Loucy (cell line): Measurements from ENCODE around the gene SLC6A2.

Experiments used
- H2AFZ ChIP-seq: fragments of 200-600 bp; sonication (generic); 2 replicates; pipeline ENCODE4 v1.6.0; 2016; ENCODE audit warnings: antibody characterized with exemption, mild to moderate bottlenecking, low read length, moderate library complexity
- H3F3A ChIP-seq: fragments of 200-600 bp; 2 replicates; pipeline ENCODE4 v1.6.0; 2016; ENCODE audit warnings: antibody characterized with exemption, low read depth, mild to moderate bottlenecking
- H3K27me3 ChIP-seq: fragments of 200-600 bp; sonication (generic); 2 replicates; pipeline ENCODE4 v1.6.1; 2014; ENCODE audit warnings: low read length, mild to moderate bottlenecking; ENCODE audit not compliant: insufficient read depth, poor library complexity, severe bottlenecking
- H3K36me3 ChIP-seq: fragments of 200-600 bp; sonication (generic); 2 replicates; pipeline ENCODE4 v1.6.1; 2016; ENCODE audit warnings: low read length; ENCODE audit not compliant: insufficient read depth
- H3K4me1 ChIP-seq: fragments of 200-600 bp; sonication (generic); 2 replicates; pipeline ENCODE4 v1.5.1; 2014; ENCODE audit warnings: low read length, mild to moderate bottlenecking; ENCODE audit not compliant: insufficient read depth, poor library complexity, severe bottlenecking
- H3K4me2 ChIP-seq: fragments of 200-600 bp; sonication (generic); 2 replicates; pipeline ENCODE4 v1.6.0; 2014; ENCODE audit warnings: antibody characterized with exemption, low read length, low read depth, mild to moderate bottlenecking; ENCODE audit not compliant: poor library complexity, severe bottlenecking
- H3K4me3 ChIP-seq: fragments of 200-600 bp; sonication (generic); 2 replicates; pipeline ENCODE4 v1.5.1; 2014; ENCODE audit warnings: low read length, mild to moderate bottlenecking, mixed read lengths; ENCODE audit not compliant: poor library complexity, severe bottlenecking
- H3K79me2 ChIP-seq: fragments of 200-600 bp; sonication (generic); 2 replicates; pipeline ENCODE4 v1.6.1; 2014; ENCODE audit warnings: low read length; ENCODE audit not compliant: insufficient read depth
- H3K9ac ChIP-seq: fragments of 200-600 bp; sonication (generic); 2 replicates; pipeline ENCODE4 v1.6.0; 2014; ENCODE audit warnings: mild to moderate bottlenecking, low read depth, low read length, moderate library complexity; ENCODE audit not compliant: poor library complexity, severe bottlenecking
- H3K9me2 ChIP-seq: fragments of 200-600 bp; sonication (generic); replicated peaks from 2 replicates; pipeline ENCODE4 v1.6.1; 2016; ENCODE audit warnings: low read depth, low read length, mixed read lengths
- H3K9me3 ChIP-seq: fragments of 200-600 bp; sonication (generic); 2 replicates; pipeline ENCODE4 v1.6.1; 2014; ENCODE audit warnings: mild to moderate bottlenecking, antibody characterized with exemption, low read length, low read depth; ENCODE audit not compliant: insufficient read depth
- H4K20me1 ChIP-seq: fragments of 200-600 bp; sonication (generic); 2 replicates; pipeline ENCODE4 v1.6.0; 2014; ENCODE audit warnings: antibody characterized with exemption, low read length, mild to moderate bottlenecking; ENCODE audit not compliant: insufficient read depth, poor library complexity, severe bottlenecking
- CTCF ChIP-seq: fragments of 200-600 bp; sonication (generic); conservative IDR thresholded peaks from 2 replicates; pipeline ENCODE4 v1.5.1; 2014; ENCODE audit warnings: mild to moderate bottlenecking, antibody characterized with exemption, low read length
- EZH2phosphoT487 ChIP-seq: fragments of 200-600 bp; IDR thresholded peaks from 2 replicates; pipeline ENCODE4 v1.6.1; 2018; ENCODE audit warnings: antibody characterized with exemption, mild to moderate bottlenecking, moderate library complexity, borderline replicate concordance

Gene SLC6A2

GRCh38 chr16:55651841-55652824 is 3.7 kb upstream of the SLC6A2 start:
- TF ChIP-seq CTCF = no peak
- TF ChIP-seq EZH2phosphoT487 = no peak
- Histone ChIP-seq H2AFZ (no peak overlapping the region), H3K4me3 (no peak overlapping the region), H3K9me3 (no peaks in the 10 kb centered on the region), H3K36me3 (no peaks in the 10 kb centered on the region), H4K20me1 (no peaks in the 10 kb centered on the region), H3K4me1 (no peaks in the 10 kb centered on the region), H3F3A (no peaks in the 10 kb centered on the region), H3K27me3 (no peaks in the 10 kb centered on the region), H3K79me2 (no peaks in the 10 kb centered on the region), H3K9me2 (no peaks in the 10 kb centered on the region), H3K9ac (no peak overlapping the region), H3K4me2 (no peak overlapping the region)

GRCh38 chr16:55653106-55653505 is 2.7 kb upstream of the SLC6A2 start:
- Histone ChIP-seq H3F3A (no peaks in the 10 kb centered on the region), H3K4me3 (no peak overlapping the region), H3K27me3 (no peaks in the 10 kb centered on the region), H3K4me1 (no peaks in the 10 kb centered on the region), H3K9me3 (no peaks in the 10 kb centered on the region), H3K36me3 (no peaks in the 10 kb centered on the region), H3K9me2 (no peaks in the 10 kb centered on the region), H3K79me2 (no peaks in the 10 kb centered on the region), H3K4me2 (no peak overlapping the region), H3K9ac (no peak overlapping the region), H2AFZ (no peak overlapping the region), H4K20me1 (no peaks in the 10 kb centered on the region)
- TF ChIP-seq CTCF = no peak
- TF ChIP-seq EZH2phosphoT487 = no peak

GRCh38 chr16:55655381-55655896 is 349 bp upstream of the SLC6A2 start:
- no peak overlapping the region for H3K4me3 ChIP-seq
- H3K9me2 ChIP-seq = no peaks in the 10 kb centered on the region
- no peak overlapping the region for H3K4me2 ChIP-seq
- H3K9ac ChIP-seq = no peak overlapping the region
- no peaks in the 10 kb centered on the region for H3F3A ChIP-seq
- no peaks in the 10 kb centered on the region for H4K20me1 ChIP-seq
- no peaks in the 10 kb centered on the region for H3K4me1 ChIP-seq
- H3K9me3 ChIP-seq = no peaks in the 10 kb centered on the region
- H3K79me2 ChIP-seq = no peaks in the 10 kb centered on the region
- no peaks in the 10 kb centered on the region for H3K36me3 ChIP-seq
- H3K27me3 ChIP-seq = no peaks in the 10 kb centered on the region
- TF ChIP-seq EZH2phosphoT487 (no peak), CTCF (no peak)
- H2AFZ ChIP-seq = no peak overlapping the region
